ENCODE results near the gene POLR2C.
"Not testable (repeated sequence)": the region's sequence is repeated elsewhere in the genome, so short reads cannot be mapped to it uniquely, and the experiment has no call there.

The POLR2C gene

DNA sequence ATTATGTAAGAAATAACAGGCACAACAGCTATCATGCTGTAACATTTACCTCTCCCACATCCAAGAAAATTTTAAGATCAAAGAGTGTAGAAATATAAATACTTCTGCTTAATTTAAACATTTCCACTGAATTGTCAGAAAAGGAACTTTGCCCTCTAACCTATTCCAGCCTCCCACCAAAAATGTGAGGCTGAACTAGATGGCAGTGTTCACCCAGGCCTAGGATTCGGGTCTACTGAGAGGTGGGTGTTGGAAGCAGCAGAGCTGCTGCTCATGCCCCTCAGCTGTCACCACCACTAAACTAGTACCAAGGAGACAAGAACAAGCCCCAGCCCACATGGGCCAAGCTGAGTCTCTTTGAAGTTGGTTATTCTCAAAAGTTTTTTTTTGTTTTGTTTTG, 26.6 kb upstream of the POLR2C start:
- H3F3A ChIP-seq (ENCODE audit: low read depth): no peaks in the 10 kb centered on the region
- no peaks in the 10 kb centered on the region for H3K79me2 ChIP-seq (ENCODE audit: insufficient read depth, low read length)
- H3K36me3 ChIP-seq (ENCODE audit: insufficient read depth, low read length): peaks cover 65% of the 10 kb centered on the region; the same call in 1 of the 2 replicates
- H2AFZ ChIP-seq (ENCODE audit: low read length): no peak overlapping the region
- no peak overlapping the region for H3K4me2 ChIP-seq (ENCODE audit: low read depth, low read length, poor library complexity, severe bottlenecking)
- H3K27me3 ChIP-seq (ENCODE audit: insufficient read depth, low read length, poor library complexity, severe bottlenecking): no peaks in the 10 kb centered on the region
- H3K4me3 ChIP-seq (ENCODE audit: low read length, poor library complexity, severe bottlenecking): no peak overlapping the region
- peaks cover 5% of the 10 kb centered on the region; the same call in 1 of the 2 replicates for H3K9me3 ChIP-seq (ENCODE audit: insufficient read depth, low read depth, low read length)
- TF ChIP-seq, protein P1, sequence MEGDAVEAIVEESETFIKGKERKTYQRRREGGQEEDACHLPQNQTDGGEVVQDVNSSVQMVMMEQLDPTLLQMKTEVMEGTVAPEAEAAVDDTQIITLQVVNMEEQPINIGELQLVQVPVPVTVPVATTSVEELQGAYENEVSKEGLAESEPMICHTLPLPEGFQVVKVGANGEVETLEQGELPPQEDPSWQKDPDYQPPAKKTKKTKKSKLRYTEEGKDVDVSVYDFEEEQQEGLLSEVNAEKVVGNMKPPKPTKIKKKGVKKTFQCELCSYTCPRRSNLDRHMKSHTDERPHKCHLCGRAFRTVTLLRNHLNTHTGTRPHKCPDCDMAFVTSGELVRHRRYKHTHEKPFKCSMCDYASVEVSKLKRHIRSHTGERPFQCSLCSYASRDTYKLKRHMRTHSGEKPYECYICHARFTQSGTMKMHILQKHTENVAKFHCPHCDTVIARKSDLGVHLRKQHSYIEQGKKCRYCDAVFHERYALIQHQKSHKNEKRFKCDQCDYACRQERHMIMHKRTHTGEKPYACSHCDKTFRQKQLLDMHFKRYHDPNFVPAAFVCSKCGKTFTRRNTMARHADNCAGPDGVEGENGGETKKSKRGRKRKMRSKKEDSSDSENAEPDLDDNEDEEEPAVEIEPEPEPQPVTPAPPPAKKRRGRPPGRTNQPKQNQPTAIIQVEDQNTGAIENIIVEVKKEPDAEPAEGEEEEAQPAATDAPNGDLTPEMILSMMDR (conservative IDR thresholded peaks at IDR 0.05; ENCODE audit: low read length): no peak
- no peak for TF ChIP-seq EZH2phosphoT487 (IDR thresholded peaks at IDR 0.05; ENCODE audit: borderline replicate concordance)
- no peaks in the 10 kb centered on the region for H4K20me1 ChIP-seq (ENCODE audit: insufficient read depth, low read length, poor library complexity, severe bottlenecking)
- no peak overlapping the region for H3K9ac ChIP-seq (ENCODE audit: low read depth, low read length, poor library complexity, severe bottlenecking)
- no peaks in the 10 kb centered on the region for H3K4me1 ChIP-seq (ENCODE audit: insufficient read depth, low read length, poor library complexity, severe bottlenecking)
- no peaks in the 10 kb centered on the region for H3K9me2 ChIP-seq (replicated peaks; ENCODE audit: low read depth, low read length)

DNA sequence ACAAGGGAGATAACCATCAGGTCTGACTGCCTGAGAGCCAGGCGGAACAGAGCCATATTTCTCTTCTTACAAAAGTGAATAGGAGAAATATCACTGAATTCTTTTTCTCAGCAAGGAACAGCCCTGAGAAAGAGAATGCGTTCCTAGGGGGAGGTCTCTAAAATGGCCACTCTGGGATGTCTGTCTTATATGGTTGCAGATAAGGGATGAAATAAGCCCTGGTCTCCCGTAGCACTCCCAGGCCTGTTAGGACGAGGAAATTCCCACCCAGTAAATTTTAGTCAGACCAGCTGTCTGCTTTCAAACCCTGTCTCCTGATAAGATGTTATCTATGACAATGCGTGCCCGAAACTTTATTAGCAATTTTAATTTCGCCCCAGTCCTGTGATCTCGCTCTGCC, 22.5 kb upstream of the POLR2C start:
- not testable (repeated sequence) for H3K9me2 ChIP-seq (replicated peaks; ENCODE audit: low read depth, low read length); H3K27me3 ChIP-seq (ENCODE audit: insufficient read depth, low read length, poor library complexity, severe bottlenecking); H3F3A ChIP-seq (ENCODE audit: low read depth); H3K9ac ChIP-seq (ENCODE audit: low read depth, low read length, poor library complexity, severe bottlenecking); H3K4me2 ChIP-seq (ENCODE audit: low read depth, low read length, poor library complexity, severe bottlenecking); H2AFZ ChIP-seq (ENCODE audit: low read length); H3K9me3 ChIP-seq (ENCODE audit: insufficient read depth, low read depth, low read length); H3K4me1 ChIP-seq (ENCODE audit: insufficient read depth, low read length, poor library complexity, severe bottlenecking); H3K79me2 ChIP-seq (ENCODE audit: insufficient read depth, low read length); H4K20me1 ChIP-seq (ENCODE audit: insufficient read depth, low read length, poor library complexity, severe bottlenecking); H3K4me3 ChIP-seq (ENCODE audit: low read length, poor library complexity, severe bottlenecking)
- H3K36me3 ChIP-seq (ENCODE audit: insufficient read depth, low read length): peaks cover 25% of the 10 kb centered on the region; the same call in 1 of the 2 replicates

- H3K4me2 ChIP-seq (ENCODE audit: low read depth, low read length, poor library complexity, severe bottlenecking); H3K4me1 ChIP-seq (ENCODE audit: insufficient read depth, low read length, poor library complexity, severe bottlenecking); H3K9me2 ChIP-seq (replicated peaks; ENCODE audit: low read depth, low read length); H3K9ac ChIP-seq (ENCODE audit: low read depth, low read length, poor library complexity, severe bottlenecking); H3F3A ChIP-seq (ENCODE audit: low read depth); H3K27me3 ChIP-seq (ENCODE audit: insufficient read depth, low read length, poor library complexity, severe bottlenecking); H3K9me3 ChIP-seq (ENCODE audit: insufficient read depth, low read depth, low read length); H4K20me1 ChIP-seq (ENCODE audit: insufficient read depth, low read length, poor library complexity, severe bottlenecking); H2AFZ ChIP-seq (ENCODE audit: low read length); H3K4me3 ChIP-seq (ENCODE audit: low read length, poor library complexity, severe bottlenecking): not testable (repeated sequence)
- H3K36me3 ChIP-seq (ENCODE audit: insufficient read depth, low read length): peaks cover 21% of the 10 kb centered on the region; the same call in 1 of the 2 replicates
- peaks cover 11% of the 10 kb centered on the region for H3K79me2 ChIP-seq (ENCODE audit: insufficient read depth, low read length)
These were observed 21.9 kb upstream of the POLR2C start for GRCh38 chr16:57440551-57440950.

- H3F3A ChIP-seq (ENCODE audit: low read depth): no peaks in the 10 kb centered on the region
- H3K4me1 ChIP-seq (ENCODE audit: insufficient read depth, low read length, poor library complexity, severe bottlenecking): peaks cover 31% of the 10 kb centered on the region
- H2AFZ ChIP-seq (ENCODE audit: low read length): no peak overlapping the region
- peaks cover 47% of the 10 kb centered on the region for H3K79me2 ChIP-seq (ENCODE audit: insufficient read depth, low read length)
- peaks cover 4% of the 10 kb centered on the region for H4K20me1 ChIP-seq (ENCODE audit: insufficient read depth, low read length, poor library complexity, severe bottlenecking)
- no peak overlapping the region for H3K9ac ChIP-seq (ENCODE audit: low read depth, low read length, poor library complexity, severe bottlenecking)
- no peaks in the 10 kb centered on the region for H3K27me3 ChIP-seq (ENCODE audit: insufficient read depth, low read length, poor library complexity, severe bottlenecking)
- TF ChIP-seq EZH2phosphoT487 (IDR thresholded peaks at IDR 0.05; ENCODE audit: borderline replicate concordance): no peak
- H3K36me3 ChIP-seq (ENCODE audit: insufficient read depth, low read length): peaks cover 5% of the 10 kb centered on the region; the same call in 1 of the 2 replicates
- H3K9me2 ChIP-seq (replicated peaks; ENCODE audit: low read depth, low read length): no peaks in the 10 kb centered on the region
- peaks cover 6% of the 10 kb centered on the region; the same call in 1 of the 2 replicates for H3K9me3 ChIP-seq (ENCODE audit: insufficient read depth, low read depth, low read length)
- no peak overlapping the region for H3K4me3 ChIP-seq (ENCODE audit: low read length, poor library complexity, severe bottlenecking)
- H3K4me2 ChIP-seq (ENCODE audit: low read depth, low read length, poor library complexity, severe bottlenecking): no peak overlapping the region
These were observed 17.8 kb upstream of the POLR2C start for GRCh38 chr16:57444711-57445110.

Data from Loucy (cell line).